Natural killer cell treated with Interleukin-12 subunit alpha and Interleukin-12 subunit beta and Interleukin-15 and Interleukin-18, amount 100 ng/mL, for 72 hours (primary cell): Measurements from ENCODE around the gene SULT2A1. TPM values are rescaled to one million over a fixed set of nuclear protein-coding genes. Genes with fewer than 3 reads are reported as not detected.

Source experiments
- ATAC-seq, 2 donors: fragments of 150-1000 bp; cut with Tn5 transposase in 1 of 2; sonication (Bioruptor Pico), chemical (Tn5 transposase) in 1 of 2; 2 replicates each; pipeline ENCODE4 v1.10.0; 2021
- DNase-seq: peaks from one replicate; pipeline ENCODE4 v3.0.0; 2022; ENCODE audit warnings: low spot score
- H3K27ac Mint-ChIP-seq, 2 donors: 1 replicate in 1 of 2; 2 replicates in 1 of 2; pipeline ENCODE4 v1.8.0; 2022; ENCODE audit warnings: mixed read lengths in 2 of 2, mild to moderate bottlenecking in 1 of 2, moderate library complexity in 1 of 2
- H3K27me3 Mint-ChIP-seq, 2 donors: 1 replicate in 1 of 2; 2 replicates in 1 of 2; pipeline ENCODE4 v1.8.0; 2022; ENCODE audit warnings: mixed read lengths in 2 of 2
- H3K36me3 Mint-ChIP-seq: one replicate; pipeline ENCODE4 v1.8.0; 2022; ENCODE audit warnings: mixed read lengths
- H3K4me1 Mint-ChIP-seq, 2 donors: 1 replicate in 1 of 2; 2 replicates in 1 of 2; pipeline ENCODE4 v1.8.0; 2022; ENCODE audit warnings: low read depth in 2 of 2, mixed read lengths in 2 of 2, mild to moderate bottlenecking in 1 of 2
- H3K4me3 Mint-ChIP-seq: one replicate; pipeline ENCODE4 v1.8.0; 2022; ENCODE audit warnings: mixed read lengths
- H3K9me3 Mint-ChIP-seq: 2 replicates; pipeline ENCODE4 v1.8.0; 2022; ENCODE audit warnings: mixed read lengths
- total RNA-seq, 2 donors: library from RNA; stranded (reverse); gene quantifications; one replicate each; pipeline ENCODE4 v1.2.3, GENCODE V29; 2022

The SULT2A1 gene
- total RNA-seq, 2 donors from 2014 or later: not detected

- H3K27me3 Mint-ChIP-seq: peaks cover 28 to 33% of the 10 kb centered on the region in 2 donors
- no peak for ATAC-seq
- no peaks in the 10 kb centered on the region for H3K36me3 Mint-ChIP-seq
- no peaks in the 10 kb centered on the region for H3K9me3 Mint-ChIP-seq
- H3K4me3 Mint-ChIP-seq: no peak overlapping the region
- H3K27ac Mint-ChIP-seq: no peak overlapping the region
- no peak for DNase-seq
- peaks cover 0 to 4% of the 10 kb centered on the region in 2 donors for H3K4me1 Mint-ChIP-seq
Observed at GRCh38 chr19:47854459-47854858, 31.7 kb downstream of the SULT2A1 start.

GRCh38 chr19:47853003-47853402, 33.1 kb downstream of the SULT2A1 start:
- Mint-ChIP-seq H3K36me3 (no peaks in the 10 kb centered on the region), H3K4me3 (no peak overlapping the region), H3K27me3 (peaks cover 32 to 45% of the 10 kb centered on the region in 2 donors), H3K27ac (no peak overlapping the region), H3K4me1 (peaks cover 0 to 6% of the 10 kb centered on the region in 2 donors), H3K9me3 (no peaks in the 10 kb centered on the region)
- DNase-seq (no peak), ATAC-seq (no peak)

- Mint-ChIP-seq H3K9me3 (no peaks in the 10 kb centered on the region), H3K27me3 (peaks cover 38 to 56% of the 10 kb centered on the region in 2 donors), H3K4me3 (no peak overlapping the region), H3K27ac (no peak overlapping the region), H3K36me3 (no peaks in the 10 kb centered on the region), H3K4me1 (peaks cover 0 to 6% of the 10 kb centered on the region in 2 donors)
- no peak for DNase-seq
- ATAC-seq: no peak
Observed at GRCh38 chr19:47848823-47849473, 37.2 kb downstream of the SULT2A1 start.

GRCh38 chr19:47848425-47848822, 37.7 kb downstream of the SULT2A1 start:
- peaks cover 0 to 6% of the 10 kb centered on the region in 2 donors for H3K4me1 Mint-ChIP-seq
- peaks cover 36 to 55% of the 10 kb centered on the region in 2 donors for H3K27me3 Mint-ChIP-seq
- no peak overlapping the region for H3K27ac Mint-ChIP-seq
- ATAC-seq (no peak), DNase-seq (no peak)
- no peak overlapping the region for H3K4me3 Mint-ChIP-seq
- no peaks in the 10 kb centered on the region for H3K36me3 Mint-ChIP-seq
- H3K9me3 Mint-ChIP-seq: no peaks in the 10 kb centered on the region

- Mint-ChIP-seq H3K4me1 (no peaks in the 10 kb centered on the region), H3K9me3 (no peaks in the 10 kb centered on the region), H3K27ac (no peak overlapping the region), H3K4me3 (no peak overlapping the region), H3K36me3 (no peaks in the 10 kb centered on the region), H3K27me3 (peaks cover 18 to 23% of the 10 kb centered on the region in 2 donors)
- ATAC-seq: no peak
- DNase-seq: no peak
Observed at GRCh38 chr19:47842941-47843340, 43.2 kb downstream of the SULT2A1 start.

- no peak overlapping the region for H3K27ac Mint-ChIP-seq
- H3K36me3 Mint-ChIP-seq: no peaks in the 10 kb centered on the region
- no peak overlapping the region for H3K4me3 Mint-ChIP-seq
- no peak for ATAC-seq
- no peak for DNase-seq
- peaks cover 12 to 17% of the 10 kb centered on the region in 2 donors for H3K27me3 Mint-ChIP-seq
- no peaks in the 10 kb centered on the region for H3K9me3 Mint-ChIP-seq
- no peaks in the 10 kb centered on the region for H3K4me1 Mint-ChIP-seq
Observed at GRCh38 chr19:47839913-47840312, 46.2 kb downstream of the SULT2A1 start.

- Mint-ChIP-seq H3K4me3 (no peak overlapping the region), H3K4me1 (no peaks in the 10 kb centered on the region), H3K27me3 (peaks cover 12 to 17% of the 10 kb centered on the region in 2 donors), H3K9me3 (no peaks in the 10 kb centered on the region), H3K36me3 (no peaks in the 10 kb centered on the region), H3K27ac (no peak overlapping the region)
- ATAC-seq: no peak
- DNase-seq: no peak
Observed at GRCh38 chr19:47839411-47839810, 46.7 kb downstream of the SULT2A1 start.

- no peak for ATAC-seq
- no peak for DNase-seq
- no peak overlapping the region for H3K4me3 Mint-ChIP-seq
- no peak overlapping the region for H3K27ac Mint-ChIP-seq
- no peaks in the 10 kb centered on the region for H3K9me3 Mint-ChIP-seq
- no peaks in the 10 kb centered on the region for H3K27me3 Mint-ChIP-seq
- no peaks in the 10 kb centered on the region for H3K36me3 Mint-ChIP-seq
- no peaks in the 10 kb centered on the region for H3K4me1 Mint-ChIP-seq
Observed at GRCh38 chr19:47836038-47836437, 50.1 kb downstream of the SULT2A1 start.

- Mint-ChIP-seq H3K4me1 (no peaks in the 10 kb centered on the region), H3K9me3 (no peaks in the 10 kb centered on the region), H3K27me3 (no peaks in the 10 kb centered on the region), H3K4me3 (no peak overlapping the region), H3K27ac (no peak overlapping the region), H3K36me3 (no peaks in the 10 kb centered on the region)
- DNase-seq (no peak), ATAC-seq (no peak)
Observed at GRCh38 chr19:47832723-47833122, 53.4 kb downstream of the SULT2A1 start.

- no peak overlapping the region for H3K27ac Mint-ChIP-seq
- no peak for DNase-seq
- no peak for ATAC-seq
- no peaks in the 10 kb centered on the region for H3K9me3 Mint-ChIP-seq
- no peak overlapping the region for H3K4me3 Mint-ChIP-seq
- no peaks in the 10 kb centered on the region for H3K4me1 Mint-ChIP-seq
- no peaks in the 10 kb centered on the region for H3K36me3 Mint-ChIP-seq
- H3K27me3 Mint-ChIP-seq: peaks cover 5 to 6% of the 10 kb centered on the region in 2 donors
Observed at GRCh38 chr19:47826800-47827199, 59.3 kb downstream of the SULT2A1 start.

- ATAC-seq (no peak), DNase-seq (no peak)
- Mint-ChIP-seq H3K4me1 (peaks cover 0 to 7% of the 10 kb centered on the region in 2 donors), H3K27me3 (peaks cover 20 to 21% of the 10 kb centered on the region in 2 donors), H3K9me3 (no peaks in the 10 kb centered on the region), H3K27ac (no peak overlapping the region), H3K36me3 (no peaks in the 10 kb centered on the region), H3K4me3 (no peak overlapping the region)
Observed at GRCh38 chr19:47824396-47824795, 61.7 kb downstream of the SULT2A1 start.

GRCh38 chr19:47821460-47822020, 64.6 kb downstream of the SULT2A1 start, which contains the start of gene CRX:
CRX (plus strand) TSS chr19:47821937; CDS start chr19:47834444, 12,507 bp downstream.
- H3K9me3 Mint-ChIP-seq: no peaks in the 10 kb centered on the region
- no peaks in the 10 kb centered on the region for H3K36me3 Mint-ChIP-seq
- ATAC-seq (no peak), DNase-seq (no peak)
- H3K27ac Mint-ChIP-seq: no peak within 1 kb of the TSS
- H3K4me1 Mint-ChIP-seq: peaks cover 0 to 7% of the 10 kb centered on the region in 2 donors
- no peak within 1 kb of the TSS for H3K4me3 Mint-ChIP-seq
- H3K27me3 Mint-ChIP-seq: peaks cover 31 to 32% of the 10 kb centered on the region in 2 donors
